HCT116 (cell line): Measurements from ENCODE around the gene PGAP3. TPM values are rescaled to one million over a fixed set of nuclear protein-coding genes. Genes with fewer than 3 reads are reported as not detected.

Source experiments
- ATAC-seq: fragments of 200-7000 bp; cut with Tn5 transposase; 2 replicates; pipeline ENCODE4 v1.9.1; 2020; ENCODE audit warnings: mild to moderate bottlenecking, moderate library complexity
- BruUV-seq: library from RNA; stranded (reverse); fragments of 400-500 nt; replicated peaks from 2 replicates; lab custom pipeline; 2021; lab: Mats Ljungman, UMichigan
- CTCF ChIA-PET: fragments of 300-600 bp; sonication (Branson Sonifier 250); formaldehyde crosslinking; loops from one replicate; lab custom pipeline; 2021; ENCODE audit warnings: antibody characterized with exemption; lab: Charles Lee
- POLR2A ChIA-PET: fragments of 300-600, 350-600 bp; sonication (Branson Sonifier 250); formaldehyde crosslinking; loops from one replicate; lab custom pipeline; 2021; ENCODE audit warnings: antibody characterized with exemption; lab: Charles Lee
- RAD21 ChIA-PET, 2 experiments: fragments of 300-600 bp; sonication (Branson Sonifier 250); formaldehyde crosslinking; loops; one replicate each; lab custom pipeline; 2023; ENCODE audit warnings: low total read pairs in 2 of 2; ENCODE audit not compliant: uncharacterized antibody in 2 of 2, unreplicated experiment in 2 of 2, low non-redundant PET in 1 of 2; lab: Charles Lee
- DNase-seq: peaks from one replicate; pipeline ENCODE4 v3.0.0-alpha.2; 2010; ENCODE audit warnings: low read depth, low spot score
- H2AFZ ChIP-seq: fragments of 200-600 bp; shearing (Covaris generic), sonication (generic); 2 replicates; pipeline ENCODE4 v1.6.1; 2017; ENCODE audit warnings: low read depth, mixed run types, mixed read lengths, antibody characterized with exemption, low read length; ENCODE audit not compliant: poor library complexity, severe bottlenecking
- H3K27ac ChIP-seq: 2 replicates; pipeline ENCODE4 v1.5.1; 2012; ENCODE audit warnings: low read depth, low read length
- H3K27me3 ChIP-seq: fragments of 200-600 bp; sonication (generic); 2 replicates; pipeline ENCODE4 v1.6.1; 2016; ENCODE audit warnings: mixed run types, low read length, mixed read lengths; ENCODE audit not compliant: insufficient read depth
- H3K36me3 ChIP-seq, 2 experiments: fragments of 200-500 bp in 1 of 2; fragments of 200-600 bp in 1 of 2; sonication (Bioruptor generic) in 1 of 2; sonication (generic) in 1 of 2; 2 replicates each; pipeline versions ENCODE4 v1.5.1 to v1.6.1; 2014 to 2016; ENCODE audit warnings: low read length in 2 of 2, inconsistent platforms in 1 of 2, mixed read lengths in 1 of 2, mixed run types in 1 of 2; ENCODE audit not compliant: insufficient read depth in 2 of 2, control insufficient read depth in 1 of 2
- H3K4me1 ChIP-seq, 2 experiments: fragments of 200-600 bp in 1 of 2; sonication (generic) in 1 of 2; 2 replicates each; pipeline versions ENCODE4 v1.5.1 to v1.6.1; 2012 to 2017; ENCODE audit warnings: low read length in 2 of 2, inconsistent platforms in 1 of 2, mild to moderate bottlenecking in 1 of 2, mixed read lengths in 1 of 2, mixed run types in 1 of 2, moderate library complexity in 1 of 2; ENCODE audit not compliant: insufficient read depth in 2 of 2, control insufficient read depth in 1 of 2
- H3K4me2 ChIP-seq: fragments of 200-600 bp; sonication (generic); 2 replicates; pipeline ENCODE4 v1.6.1; 2017; ENCODE audit warnings: mixed run types, low read length, mixed read lengths
- H3K4me3 ChIP-seq, 2 experiments: fragments of 200-600 bp in 1 of 2; sonication (generic) in 1 of 2; replicated peaks in 1 of 2; 2 replicates each; pipeline ENCODE4 v1.5.1; 2011 to 2016; ENCODE audit warnings: low read length in 2 of 2, control low read depth in 1 of 2, low read depth in 1 of 2, mild to moderate bottlenecking in 1 of 2, mixed read lengths in 1 of 2, mixed run types in 1 of 2
- H3K79me2 ChIP-seq: fragments of 200-600 bp; sonication (generic); 2 replicates; pipeline ENCODE4 v1.6.1; 2017; ENCODE audit warnings: mild to moderate bottlenecking, mixed run types, low read length, moderate library complexity, mixed read lengths; ENCODE audit not compliant: insufficient read depth
- H3K9ac ChIP-seq: fragments of 200-600 bp; sonication (generic); 2 replicates; pipeline ENCODE4 v1.6.1; 2016; ENCODE audit warnings: low read length, mixed read lengths
- H3K9me2 ChIP-seq: fragments of 200-600 bp; sonication (generic), shearing (Covaris generic); 2 replicates; pipeline ENCODE4 v1.6.1; 2017; ENCODE audit warnings: mixed run types, mild to moderate bottlenecking, moderate library complexity; ENCODE audit not compliant: insufficient read depth
- H3K9me3 ChIP-seq, 2 experiments: fragments of 200-500 bp in 1 of 2; fragments of 200-600 bp in 1 of 2; sonication (Bioruptor generic) in 1 of 2; sonication (generic) in 1 of 2; 2 replicates each; pipeline ENCODE4 v1.6.1; 2014 to 2017; ENCODE audit warnings: low read length in 2 of 2, mixed read lengths in 2 of 2, inconsistent platforms in 1 of 2, low read depth in 1 of 2, mild to moderate bottlenecking in 1 of 2, mixed run types in 1 of 2, moderate library complexity in 1 of 2; ENCODE audit not compliant: control insufficient read depth in 1 of 2, insufficient read depth in 1 of 2
- H4K20me1 ChIP-seq: fragments of 200-600 bp; sonication (generic), shearing (Covaris generic); 2 replicates; pipeline ENCODE4 v1.6.1; 2017; ENCODE audit warnings: mixed run types, mild to moderate bottlenecking, moderate library complexity; ENCODE audit not compliant: insufficient read depth
- CBX3 ChIP-seq: IDR thresholded peaks from 2 replicates; pipeline ENCODE4 v1.6.1; 2012; ENCODE audit warnings: low read depth
- CEBPB ChIP-seq: IDR thresholded peaks from 2 replicates; pipeline ENCODE4 v1.6.1; 2012; ENCODE audit warnings: low read depth
- EZH2 ChIP-seq: fragments of 200-600 bp; sonication (generic); IDR thresholded peaks from 2 replicates; pipeline ENCODE4 v1.6.1; 2017; ENCODE audit warnings: antibody characterized with exemption, mixed run types
- EZH2phosphoT487 ChIP-seq: fragments of 200-600 bp; IDR thresholded peaks from 2 replicates; pipeline ENCODE4 v1.6.1; 2018; ENCODE audit warnings: antibody characterized with exemption, borderline replicate concordance
- JUND ChIP-seq: IDR thresholded peaks from 2 replicates; pipeline ENCODE4 v1.6.1; 2012
- MAX ChIP-seq: IDR thresholded peaks from 2 replicates; pipeline ENCODE4 v1.6.1; 2012
- POLR2A ChIP-seq: IDR thresholded peaks from 2 replicates; pipeline ENCODE4 v1.7.0; 2011; ENCODE audit warnings: borderline replicate concordance; ENCODE audit not compliant: insufficient read depth, insufficient read length; ENCODE audit errors: extremely low read depth
- RAD21 ChIP-seq: IDR thresholded peaks from 2 replicates; pipeline ENCODE4 v1.6.1; 2012; ENCODE audit warnings: low read depth, mild to moderate bottlenecking
- REST ChIP-seq: IDR thresholded peaks from 2 replicates; pipeline ENCODE4 v1.6.1; 2012; ENCODE audit warnings: low read depth
- SIN3A ChIP-seq: IDR thresholded peaks from 2 replicates; pipeline ENCODE4 v1.6.1; 2012; ENCODE audit warnings: low read depth
- TCF7L2 ChIP-seq: IDR thresholded peaks from 2 replicates; pipeline ENCODE4 v1.7.0; 2011; ENCODE audit warnings: borderline replicate concordance, inconsistent platforms; ENCODE audit not compliant: insufficient read depth, insufficient read length; ENCODE audit errors: extremely low read depth
- YY1 ChIP-seq: IDR thresholded peaks from 2 replicates; pipeline ENCODE4 v1.6.1; 2011; ENCODE audit warnings: low read length, low read depth, moderate library complexity, mild to moderate bottlenecking; ENCODE audit not compliant: insufficient replicate concordance; ENCODE audit errors: extremely low read depth
- intact Hi-C: fragments of 100-400 bp; cut with micrococcal nuclease; formaldehyde crosslinking; loops from 2 replicates; pipeline ENCODE4 v1.10.0; 2022
- total RNA-seq: library from RNA; stranded (reverse); gene quantifications from one replicate; pipeline ENCODE4 v1.2.1, GENCODE V29; 2021; ENCODE audit not compliant: unreplicated experiment

The PGAP3 gene
- total RNA-seq, 1 experiment from 2014 or later: 15.2 TPM

- ATAC-seq: no peak
- ChIA-PET POLR2A (no interaction called here), RAD21 (no interaction called here), CTCF (interaction anchor here (1.2 kb wide), 1 partner anchor 13 kb away, joined by 5 read pairs; no protein-coding TSS in a partner anchor)
- intact Hi-C loops: no loop called here
- Histone ChIP-seq H2AFZ (no peak overlapping the region), H3K36me3 (no peaks in the 10 kb centered on the region), H3K9ac (no peak overlapping the region), H3K4me2 (no peak overlapping the region), H3K4me1 (peaks cover 36 to 61% of the 10 kb centered on the region in 2 experiments), H4K20me1 (no peaks in the 10 kb centered on the region), H3K27me3 (no peaks in the 10 kb centered on the region), H3K4me3 (no peak overlapping the region), H3K79me2 (peaks cover 72% of the 10 kb centered on the region), H3K27ac (no peak overlapping the region), H3K9me3 (no peaks in the 10 kb centered on the region), H3K9me2 (no peaks in the 10 kb centered on the region)
- no peak for DNase-seq
- no TSS peak for BruUV-seq
- no peak for TF ChIP-seq CBX3
- no peak for TF ChIP-seq POLR2A
- no peak for TF ChIP-seq MAX
- TF ChIP-seq RAD21: no peak
- TF ChIP-seq SIN3A: no peak
- TF ChIP-seq EZH2phosphoT487: no peak
- no peak for TF ChIP-seq JUND
- TF ChIP-seq YY1: no peak
- TF ChIP-seq REST: no peak
- TF ChIP-seq EZH2: no peak
- no peak for TF ChIP-seq TCF7L2
- TF ChIP-seq CEBPB: no peak
Observed at GRCh38 chr17:39640591-39641031, 47.2 kb downstream of the PGAP3 start.
